ENCODE results near the gene FUCA1. TPM values are rescaled to one million over a fixed set of nuclear protein-coding genes. Genes with fewer than 3 reads are reported as not detected.
A peak's percentile ranks its signal among the peaks of the same experiment; 100 is the strongest.

FUCA1 gene
- total RNA-seq = 18.1 and 18.8 TPM in 2 replicates
- long read RNA-seq, transcript FUCA1-201 (8 exons, 2,047 nt) = major isoform, 253 of 269 reads
- long read RNA-seq, partial matches to known transcripts = 2 of 269 reads
- long read RNA-seq, other reads (novel, unspliced or antisense) = 14 of 269 reads

GRCh38 chr1:23867895-23868556 lies at the start of gene FUCA1:
Gene FUCA1 (minus strand): TSS chr1:23868290. CDS start chr1:23868286, 4 bp downstream.
- Mint-ChIP-seq H3K27ac (peak within 1 kb of the TSS; percentile 64), H3K36me3 (ENCODE audit: insufficient read depth) (no peaks in the 10 kb centered on the region), H3K9me3 (ENCODE audit: low read depth) (no peaks in the 10 kb centered on the region), H3K4me3 (ENCODE audit: low read depth) (peak within 1 kb of the TSS; percentile 81), H3K27me3 (peaks cover 10% of the 10 kb centered on the region), H3K4me1 (ENCODE audit: low read depth) (peaks cover 6% of the 10 kb centered on the region)
- peak; percentile 92 for DNase-seq (ENCODE audit: low spot score, unreplicated experiment)
- peak; percentile 98 for TF ChIP-seq CTCF (IDR thresholded peaks at IDR 0.05; ENCODE audit: unreplicated experiment)

- Mint-ChIP-seq H3K9me3 (ENCODE audit: low read depth) (no peaks in the 10 kb centered on the region), H3K27ac (no peak overlapping the region), H3K4me3 (ENCODE audit: low read depth) (no peak overlapping the region), H3K27me3 (no peaks in the 10 kb centered on the region), H3K36me3 (ENCODE audit: insufficient read depth) (no peaks in the 10 kb centered on the region), H3K4me1 (ENCODE audit: low read depth) (no peaks in the 10 kb centered on the region)
- peak; percentile 72 for TF ChIP-seq CTCF (IDR thresholded peaks at IDR 0.05; ENCODE audit: unreplicated experiment)
- DNase-seq (ENCODE audit: low spot score, unreplicated experiment) = peak; percentile 28
Measured at GRCh38 chr1:23916209-23917131, 48.4 kb upstream of the FUCA1 start.

- no peak overlapping the region for H3K27ac Mint-ChIP-seq
- H3K9me3 Mint-ChIP-seq (ENCODE audit: low read depth) = no peaks in the 10 kb centered on the region
- H3K36me3 Mint-ChIP-seq (ENCODE audit: insufficient read depth) = no peaks in the 10 kb centered on the region
- no peak for DNase-seq (ENCODE audit: low spot score, unreplicated experiment)
- no peak overlapping the region for H3K4me3 Mint-ChIP-seq (ENCODE audit: low read depth)
- no peaks in the 10 kb centered on the region for H3K4me1 Mint-ChIP-seq (ENCODE audit: low read depth)
- no peaks in the 10 kb centered on the region for H3K27me3 Mint-ChIP-seq
- TF ChIP-seq CTCF (IDR thresholded peaks at IDR 0.05; ENCODE audit: unreplicated experiment) = no peak
Measured at GRCh38 chr1:23915466-23915865, 47.4 kb upstream of the FUCA1 start.

- Mint-ChIP-seq H3K4me3 (ENCODE audit: low read depth) (no peak overlapping the region), H3K27ac (no peak overlapping the region), H3K36me3 (ENCODE audit: insufficient read depth) (no peaks in the 10 kb centered on the region), H3K9me3 (ENCODE audit: low read depth) (no peaks in the 10 kb centered on the region), H3K4me1 (ENCODE audit: low read depth) (no peaks in the 10 kb centered on the region), H3K27me3 (no peaks in the 10 kb centered on the region)
- TF ChIP-seq CTCF (IDR thresholded peaks at IDR 0.05; ENCODE audit: unreplicated experiment) = no peak
- DNase-seq (ENCODE audit: low spot score, unreplicated experiment) = no peak
Measured at GRCh38 chr1:23914921-23915320, 46.8 kb upstream of the FUCA1 start.

- Mint-ChIP-seq H3K36me3 (ENCODE audit: insufficient read depth) (no peaks in the 10 kb centered on the region), H3K9me3 (ENCODE audit: low read depth) (no peaks in the 10 kb centered on the region), H3K4me3 (ENCODE audit: low read depth) (no peak within 1 kb of the TSS), H3K4me1 (ENCODE audit: low read depth) (no peaks in the 10 kb centered on the region), H3K27me3 (peaks cover 4% of the 10 kb centered on the region), H3K27ac (no peak within 1 kb of the TSS)
- TF ChIP-seq CTCF (IDR thresholded peaks at IDR 0.05; ENCODE audit: unreplicated experiment) = no peak
- DNase-seq (ENCODE audit: low spot score, unreplicated experiment) = no peak
Measured at GRCh38 chr1:23913212-23913880, 45.3 kb upstream of the FUCA1 start, which contains the start of gene CNR2. Gene CNR2 (minus strand): TSS chr1:23913362. CDS start chr1:23875617, 37,745 bp downstream.
